HFFc6 (cell line): ENCODE results near the gene SPIB. TPM values are rescaled to one million over a fixed set of nuclear protein-coding genes. Genes with fewer than 3 reads are reported as not detected.

Experiments used
- DNase-seq: peaks from one replicate; pipeline ENCODE4 v3.0.0-alpha.2; 2018
- H3K27ac Mint-ChIP-seq: 2 replicates; pipeline ENCODE4 v1.8.0; 2020; ENCODE audit warnings: mild to moderate bottlenecking, mixed read lengths
- H3K27me3 Mint-ChIP-seq: 2 replicates; pipeline ENCODE4 v1.8.0; 2021; ENCODE audit warnings: mild to moderate bottlenecking, moderate library complexity, mixed read lengths; ENCODE audit not compliant: insufficient read depth
- H3K36me3 Mint-ChIP-seq: 2 replicates; pipeline ENCODE4 v1.8.0; 2021; ENCODE audit warnings: low read depth, mixed read lengths
- H3K4me1 Mint-ChIP-seq: 2 replicates; pipeline ENCODE4 v1.8.0; 2020; ENCODE audit warnings: low read depth, mixed read lengths
- H3K4me3 Mint-ChIP-seq: 2 replicates; pipeline ENCODE4 v1.8.0; 2020; ENCODE audit warnings: mild to moderate bottlenecking, moderate library complexity, mixed read lengths
- H3K9me3 Mint-ChIP-seq: 2 replicates; pipeline ENCODE4 v1.8.0; 2020; ENCODE audit warnings: mild to moderate bottlenecking, mixed read lengths
- total RNA-seq, 6 experiments: library from RNA; stranded (reverse); fragmentation: NEBNext Ultra II Directional; extraction: Animal tissue kit (Norgen Biotek cat#: 25700); gene quantifications; 2 replicates in 1 of 6; 3 replicates in 5 of 6; pipeline ENCODE4 v1.2.3, GENCODE V29; 2021
- TF ChIP-seq, protein P1 (sequence below): fragments of 200-600 bp; sonication (generic); IDR thresholded peaks from 2 replicates; pipeline ENCODE4 v1.5.0; 2021; ENCODE audit warnings: antibody characterized with exemption, mild to moderate bottlenecking

The SPIB gene
- total RNA-seq, 6 experiments from 2014 or later = not detected

DNA sequence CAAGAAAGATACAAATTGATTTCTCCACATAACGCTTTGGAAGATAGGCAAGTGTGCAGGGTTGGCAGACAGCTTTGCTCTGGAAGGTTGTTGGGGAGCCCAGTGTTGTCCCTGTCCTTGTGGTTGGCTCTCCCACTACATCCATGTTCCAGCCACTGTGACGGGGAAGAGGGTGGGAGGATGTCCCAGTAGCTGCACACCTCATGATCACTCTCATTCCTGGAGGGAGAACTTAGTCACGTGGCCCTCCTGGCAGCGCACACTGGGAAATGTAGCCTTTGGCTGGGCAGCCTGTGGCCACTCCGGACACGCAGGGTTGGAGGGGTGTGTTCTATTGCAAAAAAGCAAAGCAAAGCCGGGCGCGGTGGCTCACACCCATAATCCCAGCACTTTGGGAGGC lies 24.7 kb upstream of the SPIB start:
- DNase-seq = no peak

DNA sequence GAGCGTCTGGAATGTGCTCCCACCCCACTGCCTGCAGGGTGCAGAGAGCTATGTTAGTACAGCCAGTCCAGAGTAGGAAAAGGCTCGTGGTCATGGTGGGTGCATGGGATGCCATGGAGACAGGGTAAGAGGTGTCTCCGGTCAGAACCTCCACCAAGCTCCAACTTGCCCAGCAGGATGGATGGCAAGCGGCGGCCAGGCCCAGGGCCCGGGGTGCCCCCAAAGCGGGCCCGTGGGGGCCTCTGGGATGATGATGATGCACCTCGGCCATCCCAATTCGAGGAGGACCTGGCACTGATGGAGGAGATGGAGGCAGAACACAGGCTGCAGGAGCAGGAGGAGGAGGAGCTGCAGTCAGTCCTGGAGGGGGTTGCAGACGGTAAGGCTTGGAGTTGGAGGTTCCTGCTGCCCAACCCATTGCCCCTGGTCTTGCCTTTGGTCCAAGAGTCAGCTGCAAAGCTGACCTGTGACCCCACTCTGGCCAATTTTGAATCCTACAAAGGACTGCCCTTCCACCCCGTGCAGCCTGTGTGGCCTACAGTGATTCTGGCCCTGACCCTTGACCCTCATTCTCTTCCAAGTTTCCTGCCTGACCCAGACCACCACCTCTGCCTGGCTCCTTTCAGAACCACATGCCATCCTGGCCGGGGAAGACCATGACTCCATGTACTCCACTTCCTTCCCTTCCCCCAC lies 19.9 kb upstream of the SPIB start:
- Mint-ChIP-seq H3K4me1 (no peaks in the 10 kb centered on the region), H3K27ac (no peak overlapping the region), H3K36me3 (peaks cover 10% of the 10 kb centered on the region; the same call in 1 of the 2 replicates), H3K4me3 (no peak overlapping the region), H3K9me3 (no peaks in the 10 kb centered on the region), H3K27me3 (no peaks in the 10 kb centered on the region; the same call in 1 of the 2 replicates)
- no peak for DNase-seq
- TF ChIP-seq, protein P1, sequence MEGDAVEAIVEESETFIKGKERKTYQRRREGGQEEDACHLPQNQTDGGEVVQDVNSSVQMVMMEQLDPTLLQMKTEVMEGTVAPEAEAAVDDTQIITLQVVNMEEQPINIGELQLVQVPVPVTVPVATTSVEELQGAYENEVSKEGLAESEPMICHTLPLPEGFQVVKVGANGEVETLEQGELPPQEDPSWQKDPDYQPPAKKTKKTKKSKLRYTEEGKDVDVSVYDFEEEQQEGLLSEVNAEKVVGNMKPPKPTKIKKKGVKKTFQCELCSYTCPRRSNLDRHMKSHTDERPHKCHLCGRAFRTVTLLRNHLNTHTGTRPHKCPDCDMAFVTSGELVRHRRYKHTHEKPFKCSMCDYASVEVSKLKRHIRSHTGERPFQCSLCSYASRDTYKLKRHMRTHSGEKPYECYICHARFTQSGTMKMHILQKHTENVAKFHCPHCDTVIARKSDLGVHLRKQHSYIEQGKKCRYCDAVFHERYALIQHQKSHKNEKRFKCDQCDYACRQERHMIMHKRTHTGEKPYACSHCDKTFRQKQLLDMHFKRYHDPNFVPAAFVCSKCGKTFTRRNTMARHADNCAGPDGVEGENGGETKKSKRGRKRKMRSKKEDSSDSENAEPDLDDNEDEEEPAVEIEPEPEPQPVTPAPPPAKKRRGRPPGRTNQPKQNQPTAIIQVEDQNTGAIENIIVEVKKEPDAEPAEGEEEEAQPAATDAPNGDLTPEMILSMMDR = no peak

More for the DNA sequence above, 24.7 kb upstream of the SPIB start:
- H3K4me1 Mint-ChIP-seq = no peaks in the 10 kb centered on the region
- peaks cover 9% of the 10 kb centered on the region; the same call in 1 of the 2 replicates for H3K36me3 Mint-ChIP-seq
- no peaks in the 10 kb centered on the region for H3K9me3 Mint-ChIP-seq
- H3K27me3 Mint-ChIP-seq = no peaks in the 10 kb centered on the region; the same call in 1 of the 2 replicates
- TF ChIP-seq, protein P1 = no peak
- no peak overlapping the region for H3K4me3 Mint-ChIP-seq
- no peak overlapping the region for H3K27ac Mint-ChIP-seq

DNA sequence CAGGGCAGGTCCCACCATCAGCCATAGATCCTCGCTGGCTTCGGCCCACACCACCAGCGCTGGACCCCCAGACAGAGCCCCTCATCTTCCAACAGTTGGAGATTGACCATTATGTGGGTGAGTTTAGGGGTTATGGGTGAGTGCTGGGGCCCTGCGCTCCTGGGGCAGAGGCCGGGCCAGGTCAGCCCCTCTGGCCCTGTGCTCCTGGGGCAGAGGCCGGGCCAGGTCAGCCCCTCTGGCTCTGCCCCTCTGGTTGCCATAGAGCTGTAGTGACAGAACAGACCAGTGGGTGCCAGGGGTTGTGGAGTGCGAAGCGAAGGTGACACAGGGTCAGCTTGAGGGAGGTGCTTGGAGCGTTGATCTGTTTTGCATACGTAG lies 19.4 kb upstream of the SPIB start:
- Mint-ChIP-seq H3K9me3 (no peaks in the 10 kb centered on the region), H3K4me1 (no peaks in the 10 kb centered on the region), H3K4me3 (no peak overlapping the region), H3K27ac (no peak overlapping the region), H3K27me3 (no peaks in the 10 kb centered on the region; the same call in 1 of the 2 replicates), H3K36me3 (peaks cover 14% of the 10 kb centered on the region; the same call in 1 of the 2 replicates)
- TF ChIP-seq, protein P1 = no peak
- DNase-seq = no peak

DNA sequence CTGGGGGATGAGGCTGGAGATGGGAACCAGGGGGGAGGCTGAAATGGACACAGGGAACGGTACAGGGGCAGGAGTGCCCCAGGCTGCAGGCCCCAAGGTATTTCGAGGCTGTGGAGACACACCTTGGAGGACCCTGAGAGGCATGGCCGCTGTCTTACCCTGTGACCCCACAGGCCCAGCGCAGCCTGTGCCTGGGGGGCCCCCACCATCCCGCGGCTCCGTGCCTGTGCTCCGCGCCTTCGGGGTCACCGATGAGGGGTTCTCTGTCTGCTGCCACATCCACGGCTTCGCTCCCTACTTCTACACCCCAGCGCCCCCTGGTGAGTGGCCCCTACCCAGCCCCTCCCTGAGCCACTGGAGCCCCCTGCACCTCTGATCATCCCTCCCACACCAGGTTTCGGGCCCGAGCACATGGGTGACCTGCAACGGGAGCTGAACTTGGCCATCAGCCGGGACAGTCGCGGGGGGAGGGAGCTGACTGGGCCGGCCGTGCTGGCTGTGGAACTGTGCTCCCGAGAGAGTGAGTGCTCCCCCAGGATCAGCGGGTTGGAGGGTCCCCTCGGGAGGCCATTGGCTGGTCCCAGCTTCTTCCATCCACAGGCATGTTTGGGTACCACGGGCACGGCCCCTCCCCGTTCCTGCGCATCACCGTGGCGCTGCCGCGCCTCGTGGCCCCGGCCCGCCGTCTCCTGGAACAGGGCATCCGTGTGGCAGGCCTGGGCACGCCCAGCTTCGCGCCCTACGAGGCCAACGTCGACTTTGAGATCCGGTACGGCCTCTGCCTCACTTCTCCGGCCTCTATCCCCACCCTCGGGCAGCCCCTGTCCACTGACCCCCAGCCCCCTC lies 16.9 kb upstream of the SPIB start:
- TF ChIP-seq, protein P1 = peak; percentile 17; the same call in 1 of the 2 replicates
- peaks cover 10% of the 10 kb centered on the region; the same call in 1 of the 2 replicates for H3K36me3 Mint-ChIP-seq
- H3K4me1 Mint-ChIP-seq = no peaks in the 10 kb centered on the region
- DNase-seq = no peak
- H3K27ac Mint-ChIP-seq = no peak overlapping the region
- no peak overlapping the region for H3K4me3 Mint-ChIP-seq
- no peaks in the 10 kb centered on the region for H3K9me3 Mint-ChIP-seq
- no peaks in the 10 kb centered on the region; the same call in 1 of the 2 replicates for H3K27me3 Mint-ChIP-seq

DNA sequence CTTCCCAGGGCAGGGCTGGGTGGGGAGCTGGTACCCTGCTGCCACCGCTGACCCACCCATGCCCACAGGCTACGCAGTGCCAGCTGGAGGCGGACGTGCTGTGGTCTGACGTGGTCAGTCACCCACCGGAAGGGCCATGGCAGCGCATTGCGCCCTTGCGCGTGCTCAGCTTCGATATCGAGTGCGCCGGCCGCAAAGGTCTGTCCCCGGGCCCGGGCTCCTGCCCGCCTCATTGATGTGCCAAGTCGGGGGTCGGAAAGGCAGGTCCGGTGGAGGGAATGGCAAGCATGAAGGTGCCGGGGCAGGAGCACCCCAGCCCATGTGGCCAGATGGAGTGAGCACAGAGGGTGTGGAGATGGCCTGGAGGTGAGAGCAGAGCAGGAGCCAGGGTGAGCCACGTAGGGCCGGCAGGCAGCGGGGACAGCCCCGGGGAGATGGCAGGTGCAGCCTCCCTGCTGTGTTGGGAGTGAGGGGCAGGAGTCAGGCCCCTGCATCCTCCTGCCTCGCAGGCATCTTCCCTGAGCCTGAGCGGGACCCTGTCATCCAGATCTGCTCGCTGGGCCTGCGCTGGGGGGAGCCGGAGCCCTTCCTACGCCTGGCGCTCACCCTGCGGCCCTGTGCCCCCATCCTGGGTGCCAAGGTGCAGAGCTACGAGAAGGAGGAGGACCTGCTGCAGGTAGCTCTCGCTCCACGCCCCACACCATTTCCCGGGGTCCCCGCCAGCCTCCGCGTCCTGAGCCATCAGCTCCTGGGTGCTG lies 16.0 kb upstream of the SPIB start:
- Mint-ChIP-seq H3K4me3 (no peak overlapping the region), H3K36me3 (peaks cover 10% of the 10 kb centered on the region; the same call in 1 of the 2 replicates), H3K4me1 (no peaks in the 10 kb centered on the region), H3K27ac (no peak overlapping the region), H3K9me3 (no peaks in the 10 kb centered on the region), H3K27me3 (no peaks in the 10 kb centered on the region; the same call in 1 of the 2 replicates)
- TF ChIP-seq, protein P1 = no peak
- DNase-seq = no peak
